GM19025 (cell line): ENCODE results near the gene PANK4.

ENCODE experiments used
- ATAC-seq: cut with Tn5 transposase; IDR thresholded peaks from one replicate; pipeline ENCODE4 v1.9.1; 2021; ENCODE audit warnings: mild to moderate bottlenecking, low read depth, moderate library complexity; ENCODE audit not compliant: unreplicated experiment

PANK4 gene

GRCh38 chr1:2516946-2517345, 9.4 kb downstream of the PANK4 start:
- ATAC-seq: no peak

GRCh38 chr1:2516124-2516523, 10.3 kb downstream of the PANK4 start:
- ATAC-seq: no peak

DNA sequence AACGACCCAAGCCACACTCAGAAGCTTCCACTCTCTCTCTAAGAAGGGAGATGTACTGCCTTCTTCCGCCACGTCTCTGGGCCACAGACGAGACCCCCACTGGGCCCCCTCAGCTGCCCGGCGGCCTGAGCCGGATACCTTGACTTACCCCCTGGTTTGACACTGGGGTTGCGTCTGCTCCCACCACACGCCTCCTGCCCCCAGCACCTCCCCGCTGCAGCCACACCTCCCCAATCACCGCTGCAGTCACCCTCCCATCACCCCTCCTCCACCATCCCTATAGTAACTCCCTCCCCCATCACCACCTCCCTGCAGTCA, 10.7 kb downstream of the PANK4 start:
- no peak for ATAC-seq

GRCh38 chr1:2514863-2515762, 11.3 kb downstream of the PANK4 start:
- no peak for ATAC-seq

DNA sequence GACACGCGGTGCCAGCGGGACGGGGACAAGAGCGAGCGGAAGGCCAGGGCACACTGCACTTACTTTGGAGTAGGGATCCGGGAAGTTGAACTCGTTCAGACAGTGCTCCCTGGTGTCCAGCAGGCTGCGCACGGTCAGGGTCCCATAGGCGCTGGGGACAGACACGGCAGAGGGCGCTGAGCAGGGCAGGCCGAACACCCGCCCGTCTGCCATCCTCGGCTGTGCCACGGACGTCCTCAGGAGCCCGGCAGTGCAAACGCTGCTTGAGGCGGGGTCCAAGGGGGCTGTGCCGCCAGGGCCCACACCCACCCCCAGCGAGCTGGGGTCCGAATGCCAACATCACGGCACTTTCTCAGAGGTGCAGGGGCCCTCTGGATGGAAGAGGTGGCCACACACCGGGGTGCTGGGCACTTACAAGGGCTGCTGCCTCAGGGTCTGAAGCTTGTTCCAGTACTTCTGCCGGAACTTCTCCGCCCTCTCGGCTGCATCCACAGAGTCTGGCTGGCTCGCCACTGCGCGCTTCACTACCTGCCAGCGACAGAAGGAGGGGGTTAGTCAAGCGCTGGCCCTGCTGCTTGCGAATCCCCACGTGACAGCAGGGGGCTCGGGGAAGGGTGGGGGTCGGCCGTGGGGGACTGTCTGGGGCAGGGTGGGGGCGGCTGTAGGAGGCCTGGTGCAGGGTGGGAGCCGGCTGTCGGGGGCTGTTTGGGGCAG, 12.3 kb downstream of the PANK4 start:
- no peak for ATAC-seq

GRCh38 chr1:2512862-2513421, 13.5 kb downstream of the PANK4 start:
- no peak for ATAC-seq

- ATAC-seq: no peak
These were observed 15.8 kb downstream of the PANK4 start for GRCh38 chr1:2510366-2511155.

- no peak for ATAC-seq
These were observed 16.8 kb downstream of the PANK4 start for GRCh38 chr1:2509589-2509988.

GRCh38 chr1:2508751-2509150, 17.6 kb downstream of the PANK4 start:
- ATAC-seq: no peak

DNA sequence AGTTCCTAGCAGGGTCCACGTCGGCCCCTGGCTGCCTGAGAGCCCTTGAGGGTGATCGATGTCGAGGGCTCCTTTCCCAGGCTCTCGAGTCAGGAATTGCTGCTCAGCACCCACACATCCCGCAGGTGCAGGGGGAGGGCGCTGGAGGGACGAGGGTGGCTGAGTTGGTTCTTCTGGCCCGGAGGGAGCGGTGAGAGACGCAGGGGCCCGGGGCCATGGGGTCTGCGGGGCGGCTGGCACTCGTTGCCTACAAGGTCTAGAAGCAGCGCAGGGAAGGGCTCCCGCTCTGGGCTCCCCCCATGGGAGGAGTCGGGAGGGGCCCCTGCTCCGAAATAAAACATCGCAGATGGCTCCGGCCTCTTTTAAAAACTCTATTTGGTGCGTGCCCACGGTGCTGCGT, 18.2 kb downstream of the PANK4 start:
- ATAC-seq: no peak

DNA sequence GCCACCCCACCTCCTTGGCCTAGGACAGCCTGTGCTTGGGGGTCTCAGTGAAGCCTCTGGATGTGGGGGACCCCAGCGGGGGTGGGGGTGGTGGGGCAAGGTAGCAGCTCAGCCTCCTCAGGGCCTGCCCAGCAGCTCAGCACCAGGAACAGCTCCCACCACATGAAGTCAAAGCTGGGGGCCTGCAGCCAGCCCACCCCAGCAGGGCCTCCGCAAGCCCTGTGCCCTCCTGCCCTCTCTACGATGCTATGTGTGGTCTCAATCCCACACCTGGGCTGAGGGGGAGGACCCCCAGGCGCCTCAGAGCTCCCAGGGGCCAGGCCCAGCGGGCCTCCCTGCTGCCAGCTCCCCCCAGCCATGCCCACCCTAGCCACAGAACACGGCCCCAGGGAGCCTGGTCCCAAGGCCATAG, 18.6 kb downstream of the PANK4 start:
- no peak for ATAC-seq

- ATAC-seq: no peak
These were observed 19.4 kb downstream of the PANK4 start for GRCh38 chr1:2506901-2507565.

- ATAC-seq: no peak
These were observed 20.2 kb downstream of the PANK4 start for GRCh38 chr1:2506007-2506860.

- no peak for ATAC-seq
These were observed 20.9 kb downstream of the PANK4 start for GRCh38 chr1:2505461-2505994.

DNA sequence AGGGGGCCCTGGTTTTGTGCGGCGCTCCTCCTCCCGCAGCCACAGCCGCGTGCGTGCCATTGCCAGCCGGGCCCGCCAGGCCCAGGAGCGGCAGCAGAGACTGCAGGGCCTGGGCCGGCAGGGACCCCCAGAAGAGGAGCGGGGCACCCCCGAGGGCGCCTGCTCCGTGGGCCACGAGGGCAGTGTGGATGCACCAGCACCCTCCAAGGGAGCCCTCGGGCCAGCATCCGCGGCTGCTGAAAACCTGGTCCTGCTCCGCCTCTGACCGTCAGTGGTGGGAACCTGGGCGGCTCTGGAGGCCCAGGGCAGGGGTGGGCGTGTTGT, 21.5 kb downstream of the PANK4 start:
- ATAC-seq: no peak

GRCh38 chr1:2504225-2504948, 22.0 kb downstream of the PANK4 start:
- no peak for ATAC-seq

GRCh38 chr1:2503554-2504224, 22.7 kb downstream of the PANK4 start:
- no peak for ATAC-seq
